DMS114 treated with DMSO at 0.1 percent for 48 hours (cell line): ENCODE measurements around the gene SRP14.
"Not testable (repeated sequence)": the region's sequence is repeated elsewhere in the genome, so short reads cannot be mapped to it uniquely, and the experiment has no call there.

ENCODE experiments used
- DNase-seq: peaks from one replicate; lab custom pipeline; 2025; ENCODE audit not compliant: unreplicated experiment; lab: John Stamatoyannopoulos, UW

Gene SRP14

DNA sequence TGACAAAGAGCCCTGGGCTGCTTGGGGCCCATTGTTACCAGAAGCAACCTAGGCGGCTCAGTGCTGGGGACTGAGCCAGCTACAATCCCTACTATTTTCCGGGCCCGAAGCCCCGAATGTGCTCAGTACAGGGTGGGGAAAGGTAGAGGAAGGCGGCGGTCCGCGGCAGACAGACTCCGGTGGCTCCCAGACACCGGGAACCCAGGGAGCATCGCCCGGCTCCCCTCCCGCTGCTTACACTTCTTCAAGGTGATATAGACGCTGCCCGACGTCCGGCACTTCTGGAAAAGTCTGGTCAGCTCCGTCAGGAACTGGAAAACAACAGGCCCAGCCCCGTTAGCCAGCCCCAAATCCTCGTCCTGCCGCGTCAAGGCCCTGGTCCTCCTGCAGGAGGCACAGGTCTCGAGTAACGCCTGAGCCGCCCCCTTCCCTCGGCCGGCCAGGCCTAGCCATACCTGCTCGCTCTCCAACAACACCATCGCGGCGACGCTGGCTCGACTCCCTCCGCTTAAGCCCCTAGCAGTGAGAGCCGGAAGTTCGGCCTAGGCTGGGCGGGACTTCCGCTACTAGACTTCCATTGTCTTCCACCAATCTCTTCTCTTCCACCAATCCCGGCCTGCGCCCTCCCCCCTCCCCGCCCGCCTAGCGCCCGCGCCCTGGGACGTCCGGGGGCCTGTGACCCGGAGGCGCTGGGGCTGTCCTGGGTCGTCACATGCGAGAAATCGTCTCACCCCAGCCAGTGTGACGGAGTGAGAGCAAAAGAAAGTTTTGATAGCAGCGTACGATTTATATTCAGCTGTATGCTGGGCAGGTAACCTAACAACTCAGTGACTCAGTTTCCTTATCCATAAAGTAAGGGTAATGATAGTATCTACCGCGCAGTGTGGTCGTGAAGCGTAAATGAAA, at the start of gene SRP14:
Gene SRP14, minus strand, starts transcription at position 544 of the 906 bp plus-strand sequence. Its CDS starts 65 bp downstream, at position 479.
- peak; percentile 91 for DNase-seq

- no peak for DNase-seq
Measured at GRCh38 chr15:40087991-40088928, 49.3 kb upstream of the SRP14 start.

DNA sequence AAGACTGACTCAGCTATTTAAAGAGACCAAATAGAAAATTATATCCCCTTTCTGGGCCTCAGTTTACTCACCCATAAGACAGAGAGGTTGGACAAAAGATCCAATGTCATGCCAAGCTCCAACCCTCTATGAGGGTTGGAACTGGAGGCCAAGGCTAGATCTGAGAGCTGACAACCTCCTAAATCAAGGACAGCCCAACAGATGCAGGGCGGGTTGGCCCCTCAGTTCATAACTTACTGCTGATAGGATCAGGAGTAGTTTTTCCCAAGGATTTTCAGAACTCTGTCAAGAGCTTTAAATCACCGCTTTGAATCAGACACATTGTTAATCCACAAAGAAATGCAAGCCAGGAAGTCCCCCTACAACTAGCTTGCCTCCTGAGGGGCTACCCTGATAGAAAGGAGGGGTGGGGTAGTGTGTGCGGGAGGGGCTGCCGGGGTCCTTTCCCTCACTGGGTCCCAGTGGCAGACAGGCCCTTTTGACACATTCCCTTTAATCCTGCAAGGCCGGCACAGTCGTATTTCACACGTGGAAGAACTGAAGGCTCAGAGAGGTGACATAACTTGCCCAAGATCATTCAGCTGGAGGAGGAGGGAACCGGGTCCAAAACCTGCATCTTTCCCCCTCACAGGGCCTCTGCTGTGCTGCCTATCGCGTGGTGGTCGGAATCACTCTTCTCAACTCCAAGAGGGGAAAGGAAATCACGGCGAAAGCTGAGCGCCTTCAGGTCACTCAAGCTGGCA, 48.3 kb upstream of the SRP14 start:
- no peak for DNase-seq

GRCh38 chr15:40085266-40085665, 46.3 kb upstream of the SRP14 start:
- no peak for DNase-seq

GRCh38 chr15:40084650-40085049, 45.7 kb upstream of the SRP14 start:
- DNase-seq = no peak

- DNase-seq = no peak
Measured at GRCh38 chr15:40082195-40082883, 43.4 kb upstream of the SRP14 start.

DNA sequence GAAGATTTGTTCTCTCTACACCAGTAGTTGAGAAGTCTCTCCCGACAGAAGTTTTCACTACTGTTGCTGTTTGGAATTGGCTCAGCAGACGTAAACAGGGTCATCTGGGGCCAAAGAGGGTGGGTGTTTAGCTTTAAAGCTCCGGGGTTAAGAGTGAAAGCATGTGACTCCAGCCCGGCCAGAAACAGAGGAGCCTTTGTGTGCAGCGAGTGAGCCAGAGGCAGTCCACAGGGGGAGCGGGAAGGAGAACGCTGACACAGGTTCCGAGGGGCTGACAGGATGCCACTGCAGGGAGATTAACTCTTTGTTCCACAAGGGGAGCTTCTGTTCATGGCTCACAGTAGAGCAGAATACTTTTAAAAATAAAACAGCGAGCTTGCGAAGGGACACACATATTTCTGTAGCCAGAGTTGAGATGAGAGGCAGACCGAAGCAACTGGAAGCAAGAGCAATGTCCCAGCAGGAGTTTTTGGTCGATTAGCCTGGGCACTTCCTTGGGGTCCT, 42.8 kb upstream of the SRP14 start:
- peak; percentile 22 for DNase-seq

DNA sequence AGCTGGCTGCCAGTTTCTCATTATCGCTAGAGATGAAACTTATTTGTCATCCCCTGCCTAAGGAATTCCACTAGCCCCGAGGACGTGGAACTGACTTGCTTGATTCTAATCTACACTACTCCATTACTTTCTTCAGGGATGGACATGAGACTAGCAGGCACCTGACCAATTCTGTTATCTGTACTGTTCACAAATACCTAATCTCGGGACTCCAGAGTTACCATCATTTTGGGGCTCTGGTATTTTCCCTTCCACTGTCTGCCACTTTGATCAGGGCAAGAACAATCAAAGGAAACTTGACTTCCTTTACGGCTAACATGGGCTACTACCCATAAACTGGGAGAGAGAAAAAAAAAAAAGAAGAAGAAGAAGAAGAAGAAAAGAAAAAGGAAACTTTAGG, 41.9 kb upstream of the SRP14 start:
- DNase-seq = no peak

GRCh38 chr15:40080104-40080503, 41.1 kb upstream of the SRP14 start:
- DNase-seq = no peak

- DNase-seq = no peak
Measured at GRCh38 chr15:40079456-40079855, 40.5 kb upstream of the SRP14 start.

GRCh38 chr15:40075298-40076044, 36.5 kb upstream of the SRP14 start:
- DNase-seq = no peak

DNA sequence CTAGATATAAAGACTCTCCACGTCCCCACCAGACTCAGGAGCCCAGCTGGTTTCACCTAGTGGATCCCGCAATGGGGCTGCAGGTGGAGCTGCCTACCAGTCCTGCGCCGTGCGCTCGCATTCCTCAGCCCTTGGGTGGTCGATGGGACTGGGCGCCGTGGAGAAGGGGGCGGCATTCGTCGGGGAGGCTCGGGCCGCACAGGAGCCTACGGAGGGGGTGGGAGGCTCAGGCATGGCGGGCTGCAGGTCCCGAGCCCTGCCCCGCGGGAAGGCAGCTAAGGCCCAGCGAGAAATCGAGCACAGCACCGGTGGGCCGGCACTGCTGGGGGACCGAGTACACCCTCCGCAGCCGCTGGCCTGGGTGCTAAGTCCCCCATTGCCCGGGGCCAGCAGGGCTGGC, 35.7 kb upstream of the SRP14 start:
- not testable (repeated sequence) for DNase-seq

GRCh38 chr15:40073716-40074490, 34.9 kb upstream of the SRP14 start:
- not testable (repeated sequence) for DNase-seq

- no peak for DNase-seq
Measured at GRCh38 chr15:40072216-40072990, 33.4 kb upstream of the SRP14 start.

DNA sequence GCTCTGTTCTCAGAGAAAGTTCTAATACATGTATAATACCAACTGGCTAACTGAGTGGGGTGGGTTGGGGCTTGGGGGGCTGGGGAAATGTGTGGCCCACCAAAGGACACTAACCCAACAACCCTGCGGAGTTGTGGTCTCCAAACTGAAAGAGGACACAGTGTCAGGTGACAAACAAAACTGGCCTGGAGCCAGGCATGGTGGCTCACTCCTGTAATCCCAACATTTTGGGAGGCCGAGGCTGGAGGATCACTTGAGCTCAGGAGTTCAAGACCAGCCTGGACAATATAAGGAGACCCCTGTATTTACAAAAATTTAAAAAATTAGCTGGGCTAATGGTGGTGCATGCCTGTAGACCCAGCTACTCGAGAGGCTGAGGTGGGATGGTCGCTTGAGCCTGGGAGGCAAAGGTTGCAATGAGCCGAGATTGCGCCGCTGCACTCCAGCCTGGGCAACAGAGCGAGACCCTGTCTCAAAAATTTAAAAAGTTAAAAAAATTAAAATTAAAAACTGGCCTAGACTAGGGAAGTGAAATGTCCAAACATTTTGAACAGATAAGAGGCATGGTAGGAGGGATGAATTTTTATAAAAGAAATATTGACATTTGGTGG, 31.7 kb upstream of the SRP14 start:
- DNase-seq = no peak

DNA sequence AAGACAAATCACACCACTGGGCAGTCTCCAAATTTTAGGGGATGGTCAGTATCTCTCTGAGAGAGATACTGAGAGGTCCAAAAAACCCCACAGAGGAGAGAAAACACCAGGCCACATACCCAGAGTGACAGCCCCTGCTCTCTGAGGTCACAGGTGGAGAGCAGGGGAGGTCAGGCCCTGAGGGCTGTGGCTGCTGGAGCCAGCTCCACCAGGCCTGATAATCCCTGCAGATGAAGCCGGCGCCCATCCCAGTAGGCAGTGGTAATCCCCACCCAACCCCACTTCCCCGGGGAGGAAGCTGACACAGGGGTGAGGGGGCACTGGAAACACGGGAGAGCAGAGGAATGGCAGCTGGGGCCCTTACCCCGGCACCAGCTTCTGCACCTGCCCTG, 31.2 kb upstream of the SRP14 start:
- DNase-seq = no peak
